Neural progenitor cell (in vitro differentiated cells): Measurements from ENCODE around the gene SEC14L3. TPM values are rescaled to one million over a fixed set of nuclear protein-coding genes. Genes with fewer than 3 reads are reported as not detected.

ENCODE experiments used
- DNase-seq: peaks from one replicate; pipeline ENCODE4 v3.0.0-alpha.2; 2016; ENCODE audit warnings: low spot score
- H2AFZ ChIP-seq: fragments of 200-600 bp; sonication (generic); replicated peaks from 2 replicates; pipeline ENCODE4 v1.6.1; 2016; ENCODE audit warnings: antibody characterized with exemption
- H3F3A ChIP-seq: fragments of 200-600 bp; sonication (generic); 2 replicates; pipeline ENCODE4 v1.6.1; 2016; ENCODE audit warnings: antibody characterized with exemption, low read depth
- H3K27ac ChIP-seq: fragments of 200-600 bp; sonication (generic); 2 replicates; pipeline ENCODE4 v1.5.1; 2016; ENCODE audit warnings: mild to moderate bottlenecking
- H3K27me3 ChIP-seq: fragments of 200-600 bp; sonication (generic); 2 replicates; pipeline ENCODE4 v1.6.1; 2016; ENCODE audit warnings: mild to moderate bottlenecking, moderate library complexity
- H3K36me3 ChIP-seq: fragments of 200-600 bp; sonication (generic); 2 replicates; pipeline ENCODE4 v1.5.1; 2016
- H3K4me1 ChIP-seq: fragments of 200-600 bp; sonication (generic); 2 replicates; pipeline ENCODE4 v1.6.1; 2016; ENCODE audit warnings: mixed run types
- H3K4me2 ChIP-seq: fragments of 200-600 bp; sonication (generic); 2 replicates; pipeline ENCODE4 v1.6.1; 2016
- H3K4me3 ChIP-seq: fragments of 200-600 bp; sonication (generic); 2 replicates; pipeline ENCODE4 v1.5.1; 2016
- H3K79me2 ChIP-seq: fragments of 200-600 bp; sonication (generic); 2 replicates; pipeline ENCODE4 v1.6.1; 2016; ENCODE audit warnings: low read depth
- H3K9ac ChIP-seq: fragments of 200-600 bp; sonication (generic); 2 replicates; pipeline ENCODE4 v1.6.1; 2016
- H3K9me3 ChIP-seq: fragments of 200-600 bp; sonication (generic); 2 replicates; pipeline ENCODE4 v1.5.1; 2016; ENCODE audit warnings: low read depth
- H4K20me1 ChIP-seq: fragments of 200-600 bp; sonication (generic); 2 replicates; pipeline ENCODE4 v1.6.1; 2016; ENCODE audit warnings: low read depth
- H3K27ac Mint-ChIP-seq: 3 replicates; pipeline ENCODE4 v1.8.0; 2021; ENCODE audit warnings: mixed read lengths
- H3K27me3 Mint-ChIP-seq: 2 replicates; pipeline ENCODE4 v1.8.0; 2022; ENCODE audit warnings: low read depth, mild to moderate bottlenecking, inconsistent platforms, moderate library complexity, mixed read lengths; ENCODE audit not compliant: insufficient read depth
- H3K36me3 Mint-ChIP-seq: 3 replicates; pipeline ENCODE4 v1.8.0; 2021; ENCODE audit warnings: mixed read lengths
- H3K4me1 Mint-ChIP-seq: 3 replicates; pipeline ENCODE4 v1.8.0; 2021; ENCODE audit warnings: mixed read lengths
- H3K4me3 Mint-ChIP-seq: 3 replicates; pipeline ENCODE4 v1.8.0; 2021; ENCODE audit warnings: mild to moderate bottlenecking, moderate library complexity, mixed read lengths
- H3K9me3 Mint-ChIP-seq: 3 replicates; pipeline ENCODE4 v1.8.0; 2020; ENCODE audit warnings: mixed read lengths
- CTCF ChIP-seq: fragments of 200-600 bp; sonication (generic); IDR thresholded peaks from 2 replicates; pipeline ENCODE4 v1.5.1; 2017; ENCODE audit warnings: antibody characterized with exemption, mild to moderate bottlenecking
- EZH2 ChIP-seq: fragments of 200-600 bp; sonication (generic); IDR thresholded peaks from 2 replicates; pipeline ENCODE4 v1.6.1; 2017; ENCODE audit warnings: antibody characterized with exemption, mild to moderate bottlenecking, moderate library complexity
- EZH2phosphoT487 ChIP-seq: fragments of 200-600 bp; sonication (generic); IDR thresholded peaks from 2 replicates; pipeline ENCODE4 v1.6.1; 2017; ENCODE audit warnings: antibody characterized with exemption
- total RNA-seq: library from RNA; depleted of rRNA; stranded (reverse); fragments of >200 nt; gene quantifications from 2 replicates; pipeline ENCODE4 v1.2.3, GENCODE V29; 2015; ENCODE audit warnings: low replicate concordance

SEC14L3 gene
- total RNA-seq, 1 donor from 2014 or later = not detected

GRCh38 chr22:30426388-30427353, 45.1 kb downstream of the SEC14L3 start:
- Mint-ChIP-seq H3K36me3 (peaks cover 8% of the 10 kb centered on the region), H3K4me1 (peaks cover 37% of the 10 kb centered on the region), H3K27me3 (peaks cover 5% of the 10 kb centered on the region), H3K4me3 (peak overlapping the region; percentile 96), H3K9me3 (no peaks in the 10 kb centered on the region), H3K27ac (no peak overlapping the region)
- H3K4me1 ChIP-seq = peaks cover 10% of the 10 kb centered on the region
- H3K27me3 ChIP-seq = no peaks in the 10 kb centered on the region
- H3K79me2 ChIP-seq = no peaks in the 10 kb centered on the region
- H3K4me3 ChIP-seq = peak overlapping the region; percentile 83
- H4K20me1 ChIP-seq = peaks cover 11% of the 10 kb centered on the region
- no peak overlapping the region for H3K27ac ChIP-seq
- H3K4me2 ChIP-seq = peak overlapping the region; percentile 85
- H3K9me3 ChIP-seq = no peaks in the 10 kb centered on the region
- H2AFZ ChIP-seq = no peak overlapping the region
- DNase-seq = peak; percentile 88
- H3F3A ChIP-seq = peaks cover 41% of the 10 kb centered on the region
- TF ChIP-seq CTCF = peak; percentile 70
- TF ChIP-seq EZH2phosphoT487 = no peak
- no peak for TF ChIP-seq EZH2
- H3K36me3 ChIP-seq = no peaks in the 10 kb centered on the region
- H3K9ac ChIP-seq = no peak overlapping the region

- H3K36me3 Mint-ChIP-seq = peaks cover 8% of the 10 kb centered on the region
- Histone ChIP-seq H3K9ac (no peak within 1 kb of the TSS), H3K4me3 (peak within 1 kb of the TSS; percentile 83), H3K36me3 (no peaks in the 10 kb centered on the region), H3K9me3 (no peaks in the 10 kb centered on the region), H3F3A (peaks cover 41% of the 10 kb centered on the region), H3K79me2 (no peaks in the 10 kb centered on the region), H3K27me3 (no peaks in the 10 kb centered on the region), H4K20me1 (peaks cover 11% of the 10 kb centered on the region), H3K4me2 (peak within 1 kb of the TSS; percentile 85), H2AFZ (peak within 1 kb of the TSS; percentile 78), H3K27ac (no peak within 1 kb of the TSS), H3K4me1 (peaks cover 10% of the 10 kb centered on the region)
- no peak for TF ChIP-seq EZH2
- TF ChIP-seq EZH2phosphoT487 = no peak
- no peak for TF ChIP-seq CTCF
- no peaks in the 10 kb centered on the region for H3K9me3 Mint-ChIP-seq
- peaks cover 5% of the 10 kb centered on the region for H3K27me3 Mint-ChIP-seq
- H3K27ac Mint-ChIP-seq = peak within 1 kb of the TSS; percentile 98
- H3K4me3 Mint-ChIP-seq = peak within 1 kb of the TSS; percentile 96
- peak; percentile 91 for DNase-seq
- peaks cover 44% of the 10 kb centered on the region for H3K4me1 Mint-ChIP-seq
Observed at GRCh38 chr22:30425616-30426387, 46.0 kb downstream of the SEC14L3 start, which contains the start of gene MTFP1. TSS of gene MTFP1 (plus strand) at chr22:30425768. CDS start at chr22:30425880, 112 bp downstream.

GRCh38 chr22:30425327-30425615, 46.5 kb downstream of the SEC14L3 start:
- DNase-seq = no peak
- H3K36me3 Mint-ChIP-seq = peaks cover 12% of the 10 kb centered on the region
- H3K27me3 ChIP-seq = no peaks in the 10 kb centered on the region
- H3K27ac Mint-ChIP-seq = peak overlapping the region; percentile 98
- no peaks in the 10 kb centered on the region for H3K36me3 ChIP-seq
- peaks cover 41% of the 10 kb centered on the region for H3F3A ChIP-seq
- H3K4me1 ChIP-seq = peaks cover 10% of the 10 kb centered on the region
- peak overlapping the region; percentile 85 for H3K4me2 ChIP-seq
- H3K9ac ChIP-seq = no peak overlapping the region
- TF ChIP-seq EZH2 (no peak), CTCF (no peak), EZH2phosphoT487 (no peak)
- peak overlapping the region; percentile 78 for H2AFZ ChIP-seq
- peaks cover 11% of the 10 kb centered on the region for H4K20me1 ChIP-seq
- H3K4me1 Mint-ChIP-seq = peaks cover 50% of the 10 kb centered on the region
- H3K27ac ChIP-seq = no peak overlapping the region
- peaks cover 5% of the 10 kb centered on the region for H3K27me3 Mint-ChIP-seq
- H3K4me3 Mint-ChIP-seq = peak overlapping the region; percentile 96
- H3K9me3 ChIP-seq = no peaks in the 10 kb centered on the region
- H3K79me2 ChIP-seq = no peaks in the 10 kb centered on the region
- H3K4me3 ChIP-seq = peak overlapping the region; percentile 83
- no peaks in the 10 kb centered on the region for H3K9me3 Mint-ChIP-seq
